BLaER1 (cell line): Measurements from ENCODE around the gene PRKCH.
A peak's percentile ranks its signal among the peaks of the same experiment; 100 is the strongest.

Experiments used
- H3K27ac ChIP-seq: shearing (Covaris generic); formaldehyde crosslinking; 2 replicates; pipeline ENCODE4 v1.8.1; 2022
- H3K27me3 ChIP-seq: shearing (Covaris generic); formaldehyde crosslinking; 2 replicates; pipeline ENCODE4 v1.8.1; 2022
- H3K36me3 ChIP-seq: shearing (Covaris generic); formaldehyde crosslinking; 2 replicates; pipeline ENCODE4 v1.8.1; 2022
- H3K4me1 ChIP-seq: shearing (Covaris generic); formaldehyde crosslinking; 2 replicates; pipeline ENCODE4 v1.8.1; 2022
- H3K4me2 ChIP-seq: shearing (Covaris generic); formaldehyde crosslinking; 2 replicates; pipeline ENCODE4 v1.8.1; 2022
- H3K4me3 ChIP-seq: shearing (Covaris generic); formaldehyde crosslinking; 2 replicates; pipeline ENCODE4 v1.8.1; 2022
- H3K9ac ChIP-seq: shearing (Covaris generic); formaldehyde crosslinking; 2 replicates; pipeline ENCODE4 v1.8.1; 2022
- H3K9me3 ChIP-seq: shearing (Covaris generic); formaldehyde crosslinking; 2 replicates; pipeline ENCODE4 v1.8.1; 2022
- H4K20me1 ChIP-seq: shearing (Covaris generic); formaldehyde crosslinking; 2 replicates; pipeline ENCODE4 v1.8.1; 2022
- Cebpa-rat ChIP-seq: shearing (Covaris generic); IDR thresholded peaks from 2 replicates; pipeline ENCODE4 v1.8.1; 2022

PRKCH gene

GRCh38 chr14:61596990-61597389 is 275.6 kb downstream of the PRKCH start:
- Histone ChIP-seq H3K4me3 (no peak overlapping the region), H3K9ac (no peak overlapping the region), H3K4me2 (no peak overlapping the region), H4K20me1 (no peaks in the 10 kb centered on the region), H3K36me3 (no peaks in the 10 kb centered on the region), H3K27ac (no peak overlapping the region), H3K9me3 (peaks cover 3% of the 10 kb centered on the region; the same call in 1 of the 2 replicates), H3K27me3 (no peaks in the 10 kb centered on the region), H3K4me1 (peaks cover 22% of the 10 kb centered on the region)
- no peak for TF ChIP-seq Cebpa-rat

DNA sequence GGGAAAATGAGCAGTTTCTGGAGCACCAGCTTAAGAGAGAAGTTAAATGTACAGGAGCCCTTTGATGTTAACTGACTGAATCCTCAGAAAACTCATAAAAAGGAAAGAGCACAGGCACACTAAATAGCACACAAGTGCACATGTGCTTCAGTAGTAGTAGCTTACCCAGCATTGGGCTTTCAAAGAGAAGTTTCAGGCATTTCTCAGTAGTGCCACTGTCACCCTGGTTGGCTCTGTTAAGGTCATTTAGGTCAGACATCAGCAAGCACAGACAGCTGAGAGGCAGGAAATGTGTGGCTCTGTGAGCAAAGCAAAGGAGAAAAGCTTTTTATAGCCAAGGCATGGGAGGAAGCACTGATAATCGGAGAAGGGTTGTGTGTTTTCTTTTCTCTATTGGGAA is 277.6 kb downstream of the PRKCH start:
- Histone ChIP-seq H3K4me1 (peaks cover 26% of the 10 kb centered on the region), H3K4me3 (no peak overlapping the region), H3K27me3 (no peaks in the 10 kb centered on the region), H4K20me1 (no peaks in the 10 kb centered on the region), H3K27ac (peak overlapping the region; percentile 59), H3K9me3 (no peaks in the 10 kb centered on the region), H3K4me2 (peak overlapping the region; percentile 81), H3K36me3 (no peaks in the 10 kb centered on the region), H3K9ac (peak overlapping the region; percentile 68)
- TF ChIP-seq Cebpa-rat: no peak

DNA sequence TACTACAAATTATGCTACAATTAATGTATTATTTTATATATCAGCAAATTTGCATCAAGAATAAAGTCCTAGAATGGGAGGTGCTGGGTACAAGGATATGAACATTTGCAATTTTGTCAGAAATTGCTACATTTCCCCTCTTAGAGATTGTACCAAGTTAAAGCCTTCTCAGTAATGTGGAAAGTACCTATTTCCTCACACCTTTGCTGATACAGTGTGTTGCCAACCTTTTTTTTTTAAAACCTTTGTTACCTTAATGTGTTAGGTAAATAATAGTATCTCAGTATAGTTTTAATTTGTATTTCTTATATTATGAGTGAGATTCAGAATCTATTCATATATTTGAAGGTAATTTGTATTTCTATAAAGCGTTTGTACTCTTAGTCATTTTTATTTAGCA is 278.6 kb downstream of the PRKCH start:
- Histone ChIP-seq H3K9ac (no peak overlapping the region), H3K27me3 (no peaks in the 10 kb centered on the region), H4K20me1 (no peaks in the 10 kb centered on the region), H3K27ac (no peak overlapping the region), H3K4me2 (peak overlapping the region; percentile 81), H3K9me3 (no peaks in the 10 kb centered on the region), H3K4me3 (no peak overlapping the region), H3K36me3 (no peaks in the 10 kb centered on the region), H3K4me1 (peaks cover 27% of the 10 kb centered on the region)
- no peak for TF ChIP-seq Cebpa-rat
